ENCODE measurements around the gene FASLG. TPM values are rescaled to one million over a fixed set of nuclear protein-coding genes. Genes with fewer than 3 reads are reported as not detected.
"Not testable (repeated sequence)": the region's sequence is repeated elsewhere in the genome, so short reads cannot be mapped to it uniquely, and the experiment has no call there.

Gene FASLG
- total and polyA plus RNA-seq, 5 experiments from 2014 or later, result 0.18 to 2.3 TPM; not detected in 3

DNA sequence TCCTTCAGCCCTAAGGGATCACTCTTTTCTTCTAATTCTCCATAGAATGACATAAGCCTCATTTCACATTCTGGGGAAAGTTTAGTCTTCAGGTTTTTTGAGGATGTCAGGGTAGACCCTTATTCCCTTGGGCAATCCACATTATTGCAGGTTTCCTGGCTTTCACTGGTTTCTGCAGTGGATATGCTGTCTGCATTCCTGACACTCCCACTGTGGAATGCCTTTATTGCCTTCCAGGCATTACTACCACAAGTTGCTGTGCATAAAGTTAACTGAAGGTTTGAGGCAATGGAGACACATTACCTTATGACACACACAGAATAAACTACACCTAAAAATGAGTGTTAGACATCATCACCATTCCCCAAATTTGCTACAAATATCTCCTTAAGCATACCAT, 12.7 kb downstream of the FASLG start:
- H3K4me1 Mint-ChIP-seq, result peaks cover 21 to 69% (median 49%) of the 10 kb centered on the region in 4 donors
- H3K36me3 Mint-ChIP-seq, result no peaks in the 10 kb centered on the region
- H3K27ac Mint-ChIP-seq, result peak overlapping the region in 2 of 10 donors; percentile 3 to 4
- ATAC-seq (no peak), DNase-seq (no peak)
- H3K4me3 Mint-ChIP-seq, result peak overlapping the region in 1 of 10 donors; percentile 3
- POLR2A ChIA-PET, result no interaction called here
- H3K27me3 Mint-ChIP-seq, result peaks cover 13 to 92% (median 37%) of the 10 kb centered on the region in 5 donors
- no peaks in the 10 kb centered on the region for H3K9me3 Mint-ChIP-seq

DNA sequence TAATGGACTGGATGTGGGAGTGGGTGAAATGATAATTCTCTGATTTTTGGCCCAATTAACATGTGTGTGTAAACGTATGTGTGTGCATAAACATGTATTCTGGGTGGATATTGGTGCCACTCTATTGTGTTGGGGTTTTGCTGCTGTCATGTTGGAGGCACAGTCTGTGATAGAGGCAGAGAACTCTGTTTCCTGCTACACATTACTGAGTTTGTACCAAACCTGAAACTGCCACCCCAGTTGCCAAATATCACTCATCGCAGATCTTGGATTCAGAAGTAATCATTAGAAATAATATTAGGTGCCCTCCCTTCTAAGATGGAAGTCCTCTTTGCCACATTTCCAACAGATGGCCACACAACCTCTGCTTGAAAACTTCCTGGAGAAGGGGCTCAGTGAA, 13.8 kb downstream of the FASLG start:
- Mint-ChIP-seq H3K27ac (no peak overlapping the region), H3K36me3 (no peaks in the 10 kb centered on the region), H3K27me3 (peaks cover 11 to 92% (median 47%) of the 10 kb centered on the region in 5 donors), H3K4me1 (peaks cover 21 to 78% (median 55%) of the 10 kb centered on the region in 4 donors), H3K9me3 (no peaks in the 10 kb centered on the region), H3K4me3 (no peak overlapping the region)
- DNase-seq, result no peak
- POLR2A ChIA-PET, result no interaction called here
- ATAC-seq, result no peak

- POLR2A ChIA-PET, result interaction anchor here (1.2 kb wide), 1 partner anchor 10 kb away, joined by 4 read pairs; no protein-coding TSS in a partner anchor
- H3K4me3 Mint-ChIP-seq, result no peak overlapping the region
- H3K36me3 Mint-ChIP-seq, result no peaks in the 10 kb centered on the region
- peaks cover 0 to 1% (median 0%) of the 10 kb centered on the region in 9 donors for H3K9me3 Mint-ChIP-seq
- no peak for DNase-seq
- ATAC-seq, result no peak
- H3K27ac Mint-ChIP-seq, result peak overlapping the region in 2 of 10 donors; percentile 34 to 46
- H3K4me1 Mint-ChIP-seq, result peaks cover 20 to 79% (median 55%) of the 10 kb centered on the region in 4 donors
- H3K27me3 Mint-ChIP-seq, result peaks cover 9 to 92% (median 48%) of the 10 kb centered on the region in 5 donors
These were observed 14.9 kb downstream of the FASLG start for GRCh38 chr1:172673761-172674160.

DNA sequence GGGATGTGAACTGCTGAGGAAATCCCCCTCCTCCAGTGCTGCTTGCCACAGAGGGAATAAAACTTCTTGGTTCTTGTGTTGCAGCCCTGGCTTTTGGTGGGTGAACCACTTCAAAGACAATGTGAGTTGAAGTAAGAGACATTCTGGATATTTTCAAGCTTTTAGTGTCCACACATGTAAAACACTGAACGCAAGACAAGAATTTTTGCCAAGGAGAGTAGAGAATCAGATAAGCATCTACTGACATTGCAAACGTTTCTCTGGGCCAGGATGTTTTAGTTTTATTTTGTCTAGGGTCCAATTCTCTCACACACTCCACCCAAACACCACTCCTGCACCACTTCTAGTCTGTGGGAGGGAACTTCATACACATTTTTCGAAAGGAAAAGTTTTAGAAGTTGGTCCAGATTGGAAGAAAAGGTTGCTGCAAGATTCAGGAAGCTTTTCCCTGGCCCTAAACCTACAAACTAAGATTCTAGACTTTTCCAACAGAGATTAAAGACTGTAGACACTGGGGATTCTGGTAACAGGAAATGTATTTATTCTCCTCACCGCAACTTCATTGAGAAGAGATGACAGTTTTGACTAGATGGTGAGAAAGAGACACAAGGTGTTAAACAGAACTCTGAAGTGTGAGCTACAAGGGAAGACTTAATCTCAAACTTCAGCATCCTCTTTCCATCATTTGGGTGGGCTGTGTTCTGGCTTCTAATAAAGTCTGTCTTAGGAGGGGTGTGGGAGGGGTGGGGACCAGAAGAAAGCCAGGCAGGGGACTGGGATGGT, 16.1 kb downstream of the FASLG start:
- DNase-seq (peak in 2 of 10 donors; percentile 33 to 43), ATAC-seq (peak in 1 of 2 donors; percentile 13)
- POLR2A ChIA-PET, result interaction anchor here (0.7 kb wide), 1 partner anchor 14 kb away, joined by 3 read pairs; no protein-coding TSS in a partner anchor
- no peaks in the 10 kb centered on the region for H3K36me3 Mint-ChIP-seq
- peaks cover 0 to 7% (median 0%) of the 10 kb centered on the region in 9 donors for H3K9me3 Mint-ChIP-seq
- peaks cover 19 to 75% (median 55%) of the 10 kb centered on the region in 4 donors for H3K4me1 Mint-ChIP-seq
- peaks cover 11 to 88% (median 48%) of the 10 kb centered on the region in 5 donors for H3K27me3 Mint-ChIP-seq
- H3K27ac Mint-ChIP-seq, result peak overlapping the region in 4 of 10 donors; percentile 32 to 87 (median 50)
- H3K4me3 Mint-ChIP-seq, result peak overlapping the region in 7 of 10 donors; percentile 3 to 42 (median 30)

DNA sequence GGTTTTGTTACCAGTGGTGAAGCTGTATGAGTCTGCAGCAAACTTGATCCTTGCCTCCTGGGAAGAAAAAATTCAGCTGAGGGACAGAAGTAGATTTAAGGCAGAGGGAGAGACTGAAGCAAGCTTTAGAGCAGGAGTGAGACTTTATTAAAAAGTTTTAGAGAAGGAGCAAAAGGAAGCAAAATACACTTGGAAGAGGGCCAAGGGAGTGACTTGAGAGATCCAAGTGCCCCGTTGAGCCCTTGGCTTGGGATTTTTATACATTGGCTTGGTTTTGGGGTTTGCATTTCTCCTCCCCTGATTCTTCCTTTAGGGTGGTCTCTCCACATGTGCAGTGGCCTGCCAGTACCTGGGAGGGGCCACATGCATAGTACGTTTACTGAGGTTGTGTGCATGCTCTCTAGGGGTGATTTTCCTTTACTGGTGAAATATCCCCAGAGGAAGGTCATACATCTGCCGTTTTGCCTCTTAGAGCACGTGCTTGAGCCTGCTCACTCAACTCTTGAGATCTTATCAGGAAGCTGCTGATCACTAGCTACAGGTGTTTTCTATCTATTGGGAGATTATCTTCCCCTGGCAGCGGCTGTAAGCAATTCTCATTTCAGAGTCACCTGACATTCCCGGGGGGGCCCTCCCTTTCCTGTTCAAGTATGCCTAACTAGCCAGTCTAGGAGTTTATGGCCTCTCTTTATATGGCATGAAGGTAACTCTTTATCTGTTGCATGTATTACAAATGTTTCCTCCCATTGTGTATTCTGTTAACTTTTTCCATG, 20.3 kb downstream of the FASLG start:
- DNase-seq, result no peak
- Mint-ChIP-seq H3K4me3 (no peak overlapping the region), H3K27ac (peak overlapping the region in 1 of 10 donors; percentile 45), H3K9me3 (peaks cover 0 to 7% (median 0%) of the 10 kb centered on the region in 9 donors), H3K36me3 (no peaks in the 10 kb centered on the region), H3K27me3 (peaks cover 9 to 86% (median 41%) of the 10 kb centered on the region in 5 donors), H3K4me1 (peaks cover 8 to 54% (median 28%) of the 10 kb centered on the region in 4 donors)
- ATAC-seq, result no peak
- POLR2A ChIA-PET, result interaction anchor here (0.6 kb wide), 1 partner anchor 47 kb away, joined by 4 read pairs; no protein-coding TSS in a partner anchor

DNA sequence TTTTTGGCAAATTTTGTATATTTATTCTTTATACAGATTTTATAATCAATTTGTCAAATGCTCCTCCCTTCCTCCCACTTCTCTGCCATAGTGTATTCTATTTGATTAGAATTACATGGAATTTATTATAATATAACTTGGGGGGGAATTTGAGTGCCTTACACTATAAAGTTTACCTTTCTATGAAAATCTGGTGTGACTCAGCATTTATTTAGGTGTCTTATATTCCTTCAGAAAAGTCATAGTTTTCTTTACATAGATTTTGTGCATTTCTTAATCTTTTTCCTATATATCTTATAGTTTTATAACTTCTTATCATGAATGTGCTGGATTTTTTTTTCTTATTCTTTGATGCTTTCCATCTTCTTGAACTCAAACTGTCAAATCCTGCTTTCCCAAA, 21.3 kb downstream of the FASLG start:
- Mint-ChIP-seq H3K36me3 (peaks cover 0 to 6% (median 5%) of the 10 kb centered on the region in 3 donors), H3K4me1 (peaks cover 8 to 44% (median 19%) of the 10 kb centered on the region in 4 donors), H3K4me3 (no peak overlapping the region), H3K27ac (no peak overlapping the region), H3K27me3 (peaks cover 9 to 85% (median 44%) of the 10 kb centered on the region in 5 donors), H3K9me3 (peaks cover 0 to 7% (median 0%) of the 10 kb centered on the region in 9 donors)
- DNase-seq (no peak), ATAC-seq (no peak)
- POLR2A ChIA-PET, result no interaction called here

DNA sequence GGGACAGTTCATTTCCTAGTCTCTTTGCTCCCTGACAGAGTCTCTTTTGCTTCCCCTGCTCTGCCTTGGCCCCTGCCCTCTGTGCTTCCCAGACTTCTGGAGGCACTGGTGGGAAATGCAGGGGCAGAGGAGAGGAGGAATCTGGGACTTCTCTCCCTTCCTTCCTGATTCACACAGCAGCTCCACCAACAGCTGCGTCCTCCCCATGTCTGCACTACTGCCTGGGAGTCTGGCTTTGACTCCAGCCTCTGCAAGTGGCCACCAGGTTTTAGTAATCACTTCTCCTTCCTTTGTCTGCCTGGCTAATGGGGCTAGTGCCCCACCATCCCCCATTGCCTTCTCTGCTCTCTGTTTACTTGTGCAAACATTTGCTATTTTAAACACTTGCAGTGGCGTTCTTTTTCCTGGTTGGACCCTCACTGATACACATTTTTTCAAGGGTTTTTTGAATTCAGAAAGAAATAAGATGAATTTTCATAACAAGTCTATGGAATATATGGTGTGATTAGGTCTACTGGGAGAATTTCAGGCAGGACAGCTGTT, 21.9 kb downstream of the FASLG start:
- peaks cover 6 to 38% (median 14%) of the 10 kb centered on the region in 4 donors for H3K4me1 Mint-ChIP-seq
- H3K9me3 Mint-ChIP-seq, result peaks cover 0 to 7% (median 0%) of the 10 kb centered on the region in 9 donors
- H3K4me3 Mint-ChIP-seq, result no peak overlapping the region
- DNase-seq, result no peak
- POLR2A ChIA-PET, result no interaction called here
- peaks cover 9 to 79% (median 43%) of the 10 kb centered on the region in 5 donors for H3K27me3 Mint-ChIP-seq
- ATAC-seq, result no peak
- peaks cover 0 to 6% (median 5%) of the 10 kb centered on the region in 3 donors for H3K36me3 Mint-ChIP-seq
- H3K27ac Mint-ChIP-seq, result no peak overlapping the region

- Mint-ChIP-seq H3K9me3 (peaks cover 0 to 7% (median 0%) of the 10 kb centered on the region in 9 donors), H3K4me1 (peaks cover 0 to 23% (median 10%) of the 10 kb centered on the region in 4 donors), H3K4me3 (peak overlapping the region in 1 of 10 donors; percentile 20), H3K27ac (peak overlapping the region in 2 of 10 donors; percentile 9 to 61), H3K36me3 (peaks cover 0 to 6% (median 5%) of the 10 kb centered on the region in 3 donors), H3K27me3 (peaks cover 9 to 69% (median 32%) of the 10 kb centered on the region in 5 donors)
- POLR2A ChIA-PET, result no interaction called here
- ATAC-seq (no peak), DNase-seq (no peak)
These were observed 23.9 kb downstream of the FASLG start for GRCh38 chr1:172682812-172683211.

DNA sequence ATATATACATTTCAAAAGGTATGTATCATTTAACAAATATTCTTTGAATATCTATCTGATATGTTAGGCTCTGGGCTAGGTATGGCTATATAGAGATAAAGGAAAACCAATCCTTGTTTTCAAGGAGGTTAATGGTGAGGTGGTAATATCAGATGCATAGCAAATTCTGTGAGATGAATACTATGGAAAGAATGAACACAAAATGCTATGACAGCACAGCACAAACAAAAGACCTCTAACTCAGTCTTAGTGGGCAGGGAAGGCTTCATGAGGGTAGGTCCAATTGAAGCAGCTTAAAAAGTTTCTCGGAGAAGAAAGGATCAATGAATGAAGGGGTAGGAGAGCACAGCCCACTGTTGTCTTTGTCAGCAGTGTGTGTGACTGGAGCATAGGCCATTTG, 27.2 kb downstream of the FASLG start:
- POLR2A ChIA-PET, result no interaction called here
- ATAC-seq, result no peak

GRCh38 chr1:172688428-172689085, 29.7 kb downstream of the FASLG start:
- H3K27me3 Mint-ChIP-seq, result peaks cover 0 to 41% (median 7%) of the 10 kb centered on the region in 5 donors
- not testable (repeated sequence) for ATAC-seq, H3K4me3 Mint-ChIP-seq, H3K36me3 Mint-ChIP-seq, DNase-seq, H3K27ac Mint-ChIP-seq, H3K9me3 Mint-ChIP-seq, H3K4me1 Mint-ChIP-seq
- POLR2A ChIA-PET, result interaction anchor here (0.7 kb wide), 2 partner anchors 14 to 29 kb away, joined by 3 read pairs; no protein-coding TSS in a partner anchor

More for the DNA sequence above, 27.2 kb downstream of the FASLG start:
- Mint-ChIP-seq H3K4me1 (peaks cover 0 to 15% (median 3%) of the 10 kb centered on the region in 4 donors), H3K36me3 (peaks cover 0 to 6% (median 5%) of the 10 kb centered on the region in 3 donors), H3K4me3 (no peak overlapping the region), H3K27me3 (peaks cover 5 to 59% (median 15%) of the 10 kb centered on the region in 5 donors), H3K27ac (no peak overlapping the region), H3K9me3 (peaks cover 0 to 1% (median 0%) of the 10 kb centered on the region in 9 donors)
- DNase-seq, result no peak

- H3K4me1 Mint-ChIP-seq, POLR2A ChIA-PET, H3K4me3 Mint-ChIP-seq, DNase-seq, ATAC-seq, H3K27ac Mint-ChIP-seq, H3K36me3 Mint-ChIP-seq, H3K9me3 Mint-ChIP-seq: not testable (repeated sequence)
- H3K27me3 Mint-ChIP-seq, result peaks cover 0 to 26% (median 2%) of the 10 kb centered on the region in 5 donors
These were observed 32.0 kb downstream of the FASLG start for GRCh38 chr1:172690925-172691324.

All from naive thymus-derived CD8-positive, alpha-beta T cell (primary cell).